ENCODE results near the gene C3.
"Not testable (repeated sequence)": the region's sequence is repeated elsewhere in the genome, so short reads cannot be mapped to it uniquely, and the experiment has no call there.

C3 gene

GRCh38 chr19:6720369-6721137 lies at the start of gene C3:
Gene C3, minus strand, starts transcription at chr19:6720650. Its CDS starts 61 bp downstream, at chr19:6720589.
- no peak for DNase-seq (ENCODE audit: low read depth in 2 of 2, low spot score in 1 of 2)

- no peak for DNase-seq (ENCODE audit: low read depth in 2 of 2, low spot score in 1 of 2)
Measured at GRCh38 chr19:6769006-6769619, 48.7 kb upstream of the C3 start.

- DNase-seq (ENCODE audit: low read depth in 2 of 2, low spot score in 1 of 2), result no peak
Measured at GRCh38 chr19:6768236-6768785, 47.9 kb upstream of the C3 start.

- DNase-seq (ENCODE audit: low read depth in 2 of 2, low spot score in 1 of 2), result peak; percentile 85 to 89
Measured at GRCh38 chr19:6767357-6768235, 47.1 kb upstream of the C3 start, which contains the start of gene SH2D3A. Gene SH2D3A, minus strand, starts transcription at chr19:6767435. Its CDS starts 3,687 bp downstream, at chr19:6763748.

GRCh38 chr19:6767081-6767356 lies 46.6 kb upstream of the C3 start:
- no peak for DNase-seq (ENCODE audit: low read depth in 2 of 2, low spot score in 1 of 2)

- no peak for DNase-seq (ENCODE audit: low read depth in 2 of 2, low spot score in 1 of 2)
Measured at GRCh38 chr19:6766357-6767080, 46.1 kb upstream of the C3 start.

GRCh38 chr19:6765738-6766356 lies 45.4 kb upstream of the C3 start:
- DNase-seq (ENCODE audit: low read depth in 2 of 2, low spot score in 1 of 2), result no peak

GRCh38 chr19:6762253-6762797 lies 41.9 kb upstream of the C3 start:
- DNase-seq (ENCODE audit: low read depth in 2 of 2, low spot score in 1 of 2), result not testable (repeated sequence)

GRCh38 chr19:6761053-6761676 lies 40.7 kb upstream of the C3 start:
- DNase-seq (ENCODE audit: low read depth in 2 of 2, low spot score in 1 of 2), result no peak

GRCh38 chr19:6760606-6761005 lies 40.2 kb upstream of the C3 start:
- DNase-seq (ENCODE audit: low read depth in 2 of 2, low spot score in 1 of 2), result no peak

- no peak for DNase-seq (ENCODE audit: low read depth in 2 of 2, low spot score in 1 of 2)
Measured at GRCh38 chr19:6754653-6755463, 34.4 kb upstream of the C3 start.

GRCh38 chr19:6754136-6754535 lies 33.7 kb upstream of the C3 start:
- DNase-seq (ENCODE audit: low read depth in 2 of 2, low spot score in 1 of 2), result no peak

- peak; percentile 43 to 50 for DNase-seq (ENCODE audit: low read depth in 2 of 2, low spot score in 1 of 2)
Measured at GRCh38 chr19:6753178-6754031, 33.0 kb upstream of the C3 start.

GRCh38 chr19:6752256-6753177 lies 32.1 kb upstream of the C3 start:
- no peak for DNase-seq (ENCODE audit: low read depth in 2 of 2, low spot score in 1 of 2)

- DNase-seq (ENCODE audit: low read depth in 2 of 2, low spot score in 1 of 2), result no peak
Measured at GRCh38 chr19:6751189-6751588, 30.7 kb upstream of the C3 start.

- DNase-seq (ENCODE audit: low read depth in 2 of 2, low spot score in 1 of 2), result no peak
Measured at GRCh38 chr19:6750062-6750461, 29.6 kb upstream of the C3 start.

- DNase-seq (ENCODE audit: low read depth in 2 of 2, low spot score in 1 of 2), result not testable (repeated sequence)
Measured at GRCh38 chr19:6748543-6748942, 28.1 kb upstream of the C3 start.
